ENCODE data around the gene CLP1.
"Not testable (repeated sequence)": the region's sequence is repeated elsewhere in the genome, so short reads cannot be mapped to it uniquely, and the experiment has no call there.

CLP1 gene

GRCh38 chr11:57667117-57667735, 9.7 kb downstream of the CLP1 start:
- peak; percentile 90 to 98 (median 93) for DNase-seq

- DNase-seq: peak; percentile 99 to 100 (median 99)
These were observed 10.3 kb downstream of the CLP1 start, which contains the start of gene ZDHHC5 for GRCh38 chr11:57667736-57668433. Gene ZDHHC5 (plus strand): TSS chr11:57668114. CDS start chr11:57673091, 4,977 bp downstream.

GRCh38 chr11:57668434-57668782, 10.8 kb downstream of the CLP1 start:
- peak in 4 of 5 donors; percentile 12 to 44 (median 37) for DNase-seq

- DNase-seq: no peak
These were observed 16.7 kb downstream of the CLP1 start for GRCh38 chr11:57674251-57674650.

- DNase-seq: no peak
These were observed 17.8 kb downstream of the CLP1 start for GRCh38 chr11:57675176-57675941.

- no peak for DNase-seq
These were observed 21.8 kb downstream of the CLP1 start for GRCh38 chr11:57679396-57679795.

- peak in 1 of 5 donors; percentile 23 for DNase-seq
These were observed 23.0 kb downstream of the CLP1 start for GRCh38 chr11:57680552-57680874.

- DNase-seq: no peak
These were observed 23.6 kb downstream of the CLP1 start for GRCh38 chr11:57681168-57681567.

- not testable (repeated sequence) for DNase-seq
These were observed 32.9 kb downstream of the CLP1 start for GRCh38 chr11:57690474-57690873.

GRCh38 chr11:57698843-57699365, 41.3 kb downstream of the CLP1 start:
- no peak for DNase-seq

GRCh38 chr11:57699813-57700212, 42.3 kb downstream of the CLP1 start:
- no peak for DNase-seq

GRCh38 chr11:57700425-57700824, 42.9 kb downstream of the CLP1 start:
- DNase-seq: no peak

GRCh38 chr11:57703341-57703740, 45.8 kb downstream of the CLP1 start:
- DNase-seq: no peak

- no peak for DNase-seq
These were observed 47.4 kb downstream of the CLP1 start for GRCh38 chr11:57704932-57705331.

- DNase-seq: not testable (repeated sequence)
These were observed 47.9 kb downstream of the CLP1 start for GRCh38 chr11:57705432-57705831.

GRCh38 chr11:57709802-57710367, 52.3 kb downstream of the CLP1 start:
- peak in 1 of 5 donors; percentile 44 for DNase-seq

All from T-helper 1 cell (primary cell).